HG02938 (cell line): ENCODE results near the gene TMBIM4.
"Not testable (repeated sequence)": the region's sequence is repeated elsewhere in the genome, so short reads cannot be mapped to it uniquely, and the experiment has no call there.

Experiments used
- ATAC-seq: cut with Tn5 transposase; IDR thresholded peaks from one replicate; pipeline ENCODE4 v1.9.1; 2021; ENCODE audit warnings: mild to moderate bottlenecking, moderate library complexity; ENCODE audit not compliant: unreplicated experiment

TMBIM4 gene

GRCh38 chr12:66187036-66187435 is 17.2 kb upstream of the TMBIM4 start:
- no peak for ATAC-seq

- not testable (repeated sequence) for ATAC-seq
Observed at GRCh38 chr12:66184822-66185221, 15.0 kb upstream of the TMBIM4 start.

- ATAC-seq = no peak
Observed at GRCh38 chr12:66182956-66183355, 13.2 kb upstream of the TMBIM4 start.

- ATAC-seq = no peak
Observed at GRCh38 chr12:66176105-66176900, 6.5 kb upstream of the TMBIM4 start.

GRCh38 chr12:66174391-66175325 is 4.9 kb upstream of the TMBIM4 start:
- not testable (repeated sequence) for ATAC-seq

GRCh38 chr12:66170606-66171005 is 810 bp upstream of the TMBIM4 start:
- ATAC-seq = no peak

GRCh38 chr12:66168410-66168809 is 1.4 kb downstream of the TMBIM4 start:
- ATAC-seq = no peak

GRCh38 chr12:66166561-66166960 is 3.2 kb downstream of the TMBIM4 start:
- ATAC-seq = no peak

GRCh38 chr12:66165141-66165540 is 4.7 kb downstream of the TMBIM4 start:
- no peak for ATAC-seq

GRCh38 chr12:66164349-66164821 is 5.4 kb downstream of the TMBIM4 start:
- ATAC-seq = no peak

GRCh38 chr12:66163289-66163688 is 6.5 kb downstream of the TMBIM4 start:
- no peak for ATAC-seq

GRCh38 chr12:66162701-66163100 is 7.1 kb downstream of the TMBIM4 start:
- no peak for ATAC-seq

- no peak for ATAC-seq
Observed at GRCh38 chr12:66160704-66161103, 9.1 kb downstream of the TMBIM4 start.

GRCh38 chr12:66159123-66159522 is 10.7 kb downstream of the TMBIM4 start:
- no peak for ATAC-seq

GRCh38 chr12:66156654-66157053 is 13.1 kb downstream of the TMBIM4 start:
- no peak for ATAC-seq

GRCh38 chr12:66154776-66155175 is 15.0 kb downstream of the TMBIM4 start:
- ATAC-seq = no peak

- ATAC-seq = no peak
Observed at GRCh38 chr12:66152732-66153131, 17.1 kb downstream of the TMBIM4 start.

- ATAC-seq = no peak
Observed at GRCh38 chr12:66149702-66150398, 19.9 kb downstream of the TMBIM4 start.

- ATAC-seq = no peak
Observed at GRCh38 chr12:66144791-66145754, 24.7 kb downstream of the TMBIM4 start.

- ATAC-seq = no peak
Observed at GRCh38 chr12:66143868-66144267, 25.9 kb downstream of the TMBIM4 start.
